Trophoblast cell (in vitro differentiated cells and primary cell): ENCODE results near the gene AMBRA1.

Experiments
- DNase-seq, 2 donors: peaks; one replicate each; pipeline ENCODE4 v3.0.0-alpha.2; 2016
- H2AFZ ChIP-seq: 2 replicates; pipeline ENCODE4 v1.6.1; 2013; ENCODE audit warnings: low read length, moderate library complexity, mild to moderate bottlenecking; ENCODE audit not compliant: insufficient read depth, poor library complexity
- H2AK5ac ChIP-seq: 2 replicates; pipeline ENCODE4 v1.6.1; 2013; ENCODE audit warnings: mild to moderate bottlenecking, low read length
- H2BK120ac ChIP-seq: 2 replicates; pipeline ENCODE4 v1.6.1; 2013; ENCODE audit warnings: low read length, mild to moderate bottlenecking, moderate library complexity; ENCODE audit not compliant: insufficient read depth, poor library complexity
- H2BK12ac ChIP-seq: 2 replicates; pipeline ENCODE4 v1.6.1; 2013; ENCODE audit warnings: mild to moderate bottlenecking, low read length, moderate library complexity
- H2BK5ac ChIP-seq: 2 replicates; pipeline ENCODE4 v1.6.1; 2013; ENCODE audit warnings: low read length, low read depth, moderate library complexity, mild to moderate bottlenecking; ENCODE audit not compliant: poor library complexity
- H3K14ac ChIP-seq: 2 replicates; pipeline ENCODE4 v1.6.1; 2013; ENCODE audit warnings: mild to moderate bottlenecking, low read length
- H3K18ac ChIP-seq: 2 replicates; pipeline ENCODE4 v1.6.1; 2013; ENCODE audit warnings: mild to moderate bottlenecking, low read length
- H3K23ac ChIP-seq: 2 replicates; pipeline ENCODE4 v1.6.1; 2013; ENCODE audit warnings: low read length
- H3K27ac ChIP-seq: 2 replicates; pipeline ENCODE4 v1.5.1; 2013; ENCODE audit warnings: low read depth, mild to moderate bottlenecking, inconsistent platforms, low read length, moderate library complexity
- H3K27me3 ChIP-seq: 2 replicates; pipeline ENCODE4 v1.6.1; 2013; ENCODE audit warnings: inconsistent platforms, mild to moderate bottlenecking, low read length, moderate library complexity; ENCODE audit not compliant: insufficient read depth
- H3K36me3 ChIP-seq, 2 experiments: 1 replicate in 1 of 2; 2 replicates in 1 of 2; pipeline ENCODE4 v1.6.1; 2013; ENCODE audit warnings: low read length in 2 of 2, mild to moderate bottlenecking in 2 of 2, moderate library complexity in 1 of 2; ENCODE audit not compliant: insufficient read depth in 2 of 2, control insufficient read depth in 1 of 2
- H3K4ac ChIP-seq: 2 replicates; pipeline ENCODE4 v1.6.1; 2013; ENCODE audit warnings: low read depth, mild to moderate bottlenecking, low read length, moderate library complexity
- H3K4me1 ChIP-seq, 2 experiments: 1 replicate in 1 of 2; 2 replicates in 1 of 2; pipeline ENCODE4 v1.6.1; 2013; ENCODE audit warnings: low read length in 2 of 2, mild to moderate bottlenecking in 2 of 2, moderate library complexity in 1 of 2; ENCODE audit not compliant: insufficient read depth in 2 of 2, control insufficient read depth in 1 of 2
- H3K4me2 ChIP-seq: 2 replicates; pipeline ENCODE4 v1.6.1; 2013; ENCODE audit warnings: inconsistent platforms, mild to moderate bottlenecking, low read length, moderate library complexity
- H3K4me3 ChIP-seq: 2 replicates; pipeline ENCODE4 v1.5.1; 2013; ENCODE audit warnings: mild to moderate bottlenecking, low read depth, low read length, inconsistent platforms
- H3K79me1 ChIP-seq: one replicate; pipeline ENCODE4 v1.6.1; 2013; ENCODE audit warnings: low read length
- H3K79me2 ChIP-seq: 2 replicates; pipeline ENCODE4 v1.6.1; 2013; ENCODE audit warnings: low read length, mild to moderate bottlenecking; ENCODE audit not compliant: control insufficient read depth, insufficient read depth, poor library complexity
- H3K9ac ChIP-seq: 2 replicates; pipeline ENCODE4 v1.6.1; 2013; ENCODE audit warnings: mild to moderate bottlenecking, low read length
- H3K9me3 ChIP-seq: 2 replicates; pipeline ENCODE4 v1.6.1; 2013; ENCODE audit warnings: low read depth, mild to moderate bottlenecking, control low read depth, inconsistent platforms, low read length; ENCODE audit not compliant: insufficient read depth
- H4K12ac ChIP-seq: 2 replicates; pipeline ENCODE4 v1.6.1; 2013; ENCODE audit warnings: low read depth, mild to moderate bottlenecking, low read length, moderate library complexity
- H4K8ac ChIP-seq: 2 replicates; pipeline ENCODE4 v1.6.1; 2013; ENCODE audit warnings: low read depth, mild to moderate bottlenecking, low read length, moderate library complexity
- H4K91ac ChIP-seq: one replicate; pipeline ENCODE4 v1.6.1; 2013; ENCODE audit warnings: low read depth, mild to moderate bottlenecking, low read length, moderate library complexity
- WGBS: extraction: QIAGEN DNeasy Blood & Tissue Kit; methylation state at CpG from one replicate; pipeline ENCODE4 v1.1.7; 2013; ENCODE audit warnings: missing lambda C conversion rate; ENCODE audit not compliant: insufficient read length, insufficient coverage; ENCODE audit errors: extremely low coverage; 5-methylcytosine and 5-hydroxymethylcytosine counted together

AMBRA1 gene

DNA sequence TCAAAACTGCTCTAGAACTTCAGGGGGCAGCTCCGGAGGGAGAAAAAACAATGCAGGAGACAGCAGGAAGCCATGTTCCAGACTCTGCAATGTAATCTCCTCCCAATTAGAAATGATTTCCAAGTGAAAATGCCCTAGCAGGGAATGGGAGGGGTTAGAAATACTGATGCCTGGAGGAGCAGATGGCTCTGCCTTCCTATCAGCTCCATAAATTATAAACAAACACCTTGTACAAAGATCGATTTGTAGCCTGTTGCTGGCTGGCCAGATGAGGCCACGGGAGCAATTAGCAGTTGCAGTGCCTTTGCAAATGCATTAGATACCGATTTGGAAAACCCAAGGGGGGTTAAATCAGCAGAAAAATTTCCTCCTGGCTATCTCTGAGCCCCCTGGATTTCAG, 155.6 kb downstream of the AMBRA1 start:
- Histone ChIP-seq H4K91ac (no peak overlapping the region), H3K23ac (no peak overlapping the region), H2BK5ac (no peak overlapping the region), H3K36me3 (peaks cover 15 to 21% of the 10 kb centered on the region in 2 experiments), H3K18ac (no peak overlapping the region), H3K9ac (no peak overlapping the region), H3K4ac (no peak overlapping the region), H4K12ac (no peak overlapping the region), H3K27ac (no peak overlapping the region), H4K8ac (no peak overlapping the region), H3K79me2 (no peaks in the 10 kb centered on the region), H3K27me3 (no peaks in the 10 kb centered on the region), H2AFZ (no peak overlapping the region), H3K79me1 (no peaks in the 10 kb centered on the region), H2BK12ac (no peak overlapping the region), H2AK5ac (no peak overlapping the region), H3K4me3 (no peak overlapping the region), H3K4me2 (no peak overlapping the region), H3K14ac (no peak overlapping the region), H3K9me3 (no peaks in the 10 kb centered on the region), H3K4me1 (no peaks in the 10 kb centered on the region), H2BK120ac (no peak overlapping the region)
- WGBS = no CpG with 5 or more reads among the region's 4 CpGs
- no peak for DNase-seq

DNA sequence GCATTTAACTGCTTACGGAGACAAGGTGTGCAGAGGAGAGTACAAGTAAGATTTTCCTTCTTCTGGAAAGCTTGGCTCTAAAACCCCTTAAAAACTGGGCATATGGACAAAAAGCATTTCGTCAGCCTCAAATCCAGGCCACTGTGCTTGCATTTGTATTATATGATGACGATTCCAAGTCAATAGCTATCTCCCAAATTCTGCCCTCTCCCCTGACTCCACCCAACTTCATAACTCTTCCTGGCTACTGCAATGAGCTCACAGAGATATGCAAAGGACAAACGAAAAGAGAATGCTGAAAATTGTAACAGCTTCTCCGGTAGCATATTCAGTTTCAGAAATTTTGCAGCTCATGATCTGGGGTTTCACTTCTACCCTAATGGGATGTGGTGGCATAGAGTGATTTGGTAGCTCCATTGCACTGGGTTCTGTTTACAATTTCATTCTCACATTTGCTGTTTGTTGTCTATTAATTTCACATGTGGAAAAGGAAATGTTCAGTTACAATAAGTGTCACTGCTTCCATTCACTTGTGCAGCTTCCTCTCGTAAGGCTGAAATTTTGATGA, 156.6 kb downstream of the AMBRA1 start:
- Histone ChIP-seq H2BK5ac (no peak overlapping the region), H4K91ac (no peak overlapping the region), H3K18ac (no peak overlapping the region), H2AFZ (no peak overlapping the region), H3K23ac (no peak overlapping the region), H3K4me3 (no peak overlapping the region), H3K9me3 (no peaks in the 10 kb centered on the region), H3K36me3 (peaks cover 16 to 19% of the 10 kb centered on the region in 2 experiments), H2BK12ac (no peak overlapping the region), H4K8ac (no peak overlapping the region), H3K14ac (no peak overlapping the region), H3K27ac (no peak overlapping the region), H3K79me1 (no peaks in the 10 kb centered on the region), H3K4me2 (no peak overlapping the region), H3K27me3 (no peaks in the 10 kb centered on the region), H2AK5ac (no peak overlapping the region), H3K79me2 (no peaks in the 10 kb centered on the region), H2BK120ac (no peak overlapping the region), H4K12ac (no peak overlapping the region), H3K4ac (no peak overlapping the region), H3K9ac (no peak overlapping the region), H3K4me1 (no peaks in the 10 kb centered on the region)
- no CpG with 5 or more reads among the region's 6 CpGs for WGBS
- DNase-seq = no peak

DNA sequence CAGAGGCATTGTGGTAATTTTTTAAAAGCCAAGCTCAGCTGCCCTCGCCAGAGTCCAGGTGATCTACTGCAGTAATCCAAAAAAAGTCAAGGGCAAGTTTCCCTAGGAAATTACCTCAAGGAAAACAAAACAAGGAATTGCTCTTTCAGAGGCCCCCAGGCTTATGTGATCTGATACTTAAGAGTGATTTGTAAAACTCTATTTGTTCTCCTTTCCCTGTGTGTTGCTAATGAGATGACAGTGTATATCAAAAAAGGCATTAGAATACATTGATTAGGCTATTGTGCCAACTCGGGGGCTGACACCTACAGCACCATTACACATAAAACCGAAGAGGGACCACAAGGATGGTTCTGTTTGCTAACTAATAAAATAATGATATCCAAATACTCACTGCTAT, 157.7 kb downstream of the AMBRA1 start:
- H3K4me2 ChIP-seq = no peak overlapping the region
- no peak overlapping the region for H4K12ac ChIP-seq
- WGBS = no CpG with 5 or more reads among the region's 3 CpGs
- H2AFZ ChIP-seq = no peak overlapping the region
- no peak for DNase-seq
- peaks cover 13 to 19% of the 10 kb centered on the region in 2 experiments for H3K36me3 ChIP-seq
- H2BK5ac ChIP-seq = no peak overlapping the region
- no peaks in the 10 kb centered on the region for H3K9me3 ChIP-seq
- H4K91ac ChIP-seq = no peak overlapping the region
- H3K23ac ChIP-seq = no peak overlapping the region
- no peak overlapping the region for H2AK5ac ChIP-seq
- no peak overlapping the region for H3K18ac ChIP-seq
- no peak overlapping the region for H3K4ac ChIP-seq
- no peak overlapping the region for H4K8ac ChIP-seq
- H2BK12ac ChIP-seq = no peak overlapping the region
- no peaks in the 10 kb centered on the region for H3K79me2 ChIP-seq
- no peak overlapping the region for H3K27ac ChIP-seq
- H3K79me1 ChIP-seq = no peaks in the 10 kb centered on the region
- H3K14ac ChIP-seq = no peak overlapping the region
- H3K27me3 ChIP-seq = no peaks in the 10 kb centered on the region
- H3K4me1 ChIP-seq = no peaks in the 10 kb centered on the region
- H3K4me3 ChIP-seq = no peak overlapping the region
- no peak overlapping the region for H2BK120ac ChIP-seq
- no peak overlapping the region for H3K9ac ChIP-seq

DNA sequence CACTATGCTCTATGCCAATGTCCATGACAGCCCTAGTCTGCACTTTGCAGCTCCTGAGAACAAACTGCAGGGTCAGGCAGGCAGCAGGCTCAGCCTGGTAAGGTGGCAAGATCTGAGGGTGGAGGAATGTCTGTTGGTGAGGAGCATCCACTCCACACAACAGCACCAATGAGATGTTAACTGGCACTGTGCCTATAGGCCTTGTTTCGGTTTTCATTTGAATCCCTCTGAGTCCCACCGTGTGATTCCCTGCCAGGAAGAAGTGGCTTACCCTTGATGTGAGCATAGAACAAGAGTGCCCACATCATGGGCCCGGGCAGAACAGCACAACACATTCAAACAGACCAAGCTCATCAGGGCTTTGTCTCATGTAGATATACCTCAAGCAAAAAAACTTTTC, 158.1 kb downstream of the AMBRA1 start:
- Histone ChIP-seq H3K4me3 (no peak overlapping the region), H2BK12ac (no peak overlapping the region), H2AFZ (no peak overlapping the region), H2BK5ac (no peak overlapping the region), H4K8ac (no peak overlapping the region), H3K4me2 (no peak overlapping the region), H3K36me3 (peaks cover 13 to 20% of the 10 kb centered on the region in 2 experiments), H3K27ac (no peak overlapping the region), H3K79me1 (no peaks in the 10 kb centered on the region), H3K79me2 (no peaks in the 10 kb centered on the region), H4K91ac (no peak overlapping the region), H2BK120ac (no peak overlapping the region), H4K12ac (no peak overlapping the region), H2AK5ac (no peak overlapping the region), H3K23ac (no peak overlapping the region), H3K4me1 (no peaks in the 10 kb centered on the region), H3K9ac (no peak overlapping the region), H3K27me3 (no peaks in the 10 kb centered on the region), H3K18ac (no peak overlapping the region), H3K14ac (no peak overlapping the region), H3K9me3 (no peaks in the 10 kb centered on the region), H3K4ac (no peak overlapping the region)
- no peak for DNase-seq
- no CpG with 5 or more reads among the region's 3 CpGs for WGBS
